GM19463 (cell line): ENCODE measurements around the gene KLHL17.

Experiments used
- ATAC-seq: cut with Tn5 transposase; IDR thresholded peaks from one replicate; pipeline ENCODE4 v1.9.1; 2021; ENCODE audit warnings: mild to moderate bottlenecking, moderate library complexity; ENCODE audit not compliant: unreplicated experiment

The KLHL17 gene

GRCh38 chr1:947958-948357 is 12.4 kb upstream of the KLHL17 start:
- ATAC-seq = no peak

GRCh38 chr1:950268-950667 is 10.1 kb upstream of the KLHL17 start:
- ATAC-seq = no peak

- ATAC-seq = no peak
These were observed 9.5 kb upstream of the KLHL17 start for GRCh38 chr1:950881-951280.

DNA sequence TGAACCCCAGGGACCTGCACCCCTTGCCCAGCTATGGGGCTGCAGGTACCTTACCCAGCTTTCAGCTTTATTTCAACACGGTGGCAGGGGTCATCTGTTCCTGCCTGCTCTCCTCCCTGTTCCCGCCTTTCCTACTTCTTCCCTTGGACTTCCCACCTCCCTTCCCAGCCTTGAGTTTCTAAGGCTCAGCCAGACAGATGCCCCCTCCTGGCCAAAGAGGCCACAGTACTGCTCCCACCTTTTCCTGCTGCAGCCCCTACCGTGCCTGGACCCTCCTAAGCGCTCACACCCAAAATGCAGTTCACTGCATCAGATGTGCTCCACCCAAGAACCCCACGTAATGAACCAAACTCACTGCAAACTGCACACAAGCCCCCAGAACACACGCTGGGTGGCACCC is 9.0 kb upstream of the KLHL17 start:
- ATAC-seq = no peak

GRCh38 chr1:952201-952600 is 8.2 kb upstream of the KLHL17 start:
- no peak for ATAC-seq

GRCh38 chr1:952603-953002 is 7.8 kb upstream of the KLHL17 start:
- ATAC-seq = no peak

DNA sequence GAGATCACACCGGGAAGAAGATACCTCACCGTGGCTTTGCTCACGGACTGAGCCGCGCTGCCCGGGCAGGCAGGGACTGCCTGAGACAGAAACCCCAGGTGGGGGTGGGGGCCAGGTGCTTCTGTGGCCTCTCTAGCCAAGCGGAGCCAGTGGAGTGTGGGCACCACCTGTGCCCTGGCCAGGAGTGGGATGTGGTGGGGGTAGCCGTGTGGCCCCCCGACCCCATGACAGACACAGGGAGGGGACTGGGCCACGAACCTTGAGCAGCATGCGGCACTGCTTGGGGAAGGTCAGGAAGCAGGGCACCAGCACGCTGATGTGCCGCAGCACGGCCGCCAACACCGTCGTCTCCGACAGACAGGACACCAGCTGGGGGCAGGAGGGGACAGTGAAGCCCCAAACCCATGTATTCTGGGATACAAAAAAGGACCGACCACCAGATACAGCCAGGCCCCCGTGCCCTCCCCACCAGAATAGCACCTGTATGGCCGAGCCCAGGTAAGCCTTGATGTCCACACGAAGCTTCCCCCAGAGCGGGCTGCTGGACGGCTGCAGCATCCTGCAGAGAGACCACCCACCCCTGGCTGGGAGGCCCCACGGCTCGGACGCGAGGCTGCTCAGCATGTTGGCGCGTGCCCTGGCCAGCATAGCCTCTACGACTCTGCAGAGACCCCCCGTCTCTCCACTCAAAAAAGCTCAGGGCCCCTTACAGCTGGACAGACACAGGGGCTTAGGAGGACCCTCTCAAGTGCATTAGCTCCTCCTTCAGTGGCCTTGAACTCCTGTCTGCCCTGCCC is 6.7 kb upstream of the KLHL17 start:
- ATAC-seq = no peak

DNA sequence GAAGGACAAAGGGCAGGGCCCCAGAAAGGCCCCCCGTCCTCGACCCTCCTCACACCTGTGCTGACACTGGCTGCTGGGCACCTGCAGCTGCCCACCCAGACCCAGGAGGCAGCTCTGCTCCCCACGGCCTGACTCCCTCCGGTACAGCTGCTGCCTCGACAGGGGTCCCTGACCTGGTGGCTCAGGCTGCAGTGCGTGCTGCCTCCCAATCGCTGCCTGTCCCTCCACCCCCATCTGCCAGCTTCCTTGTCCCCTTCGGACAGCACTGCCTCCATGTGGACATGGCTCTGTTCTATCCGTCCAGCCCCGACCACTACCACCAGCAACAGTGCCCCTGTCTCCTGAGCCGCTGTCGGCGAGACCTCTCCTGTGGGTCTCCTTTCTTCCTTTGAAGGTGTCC is 5.5 kb upstream of the KLHL17 start:
- ATAC-seq = no peak

GRCh38 chr1:955474-955873 is 4.9 kb upstream of the KLHL17 start:
- ATAC-seq = no peak

DNA sequence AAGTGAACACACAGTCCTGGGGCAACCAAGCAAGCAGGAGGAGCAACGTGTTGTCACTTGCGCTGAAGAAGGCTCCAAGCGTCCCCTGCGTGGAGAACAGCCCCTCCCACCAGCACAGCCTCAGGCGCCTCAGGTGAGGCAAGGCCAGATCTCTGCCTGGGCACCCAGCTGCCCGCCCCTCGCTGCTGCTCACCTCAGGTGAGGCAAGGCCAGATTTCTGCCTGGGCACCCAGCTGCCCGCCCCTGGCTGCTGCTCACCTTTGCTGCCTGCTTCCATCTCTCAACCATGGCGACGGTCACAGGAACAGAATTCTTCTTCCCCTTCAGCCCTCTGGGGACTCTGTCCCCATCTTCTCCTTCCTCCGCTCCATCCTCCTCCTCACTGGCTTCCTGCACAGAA is 3.7 kb upstream of the KLHL17 start:
- no peak for ATAC-seq

- ATAC-seq = peak; percentile 70
These were observed 1.3 kb upstream of the KLHL17 start, which contains the start of gene NOC2L for GRCh38 chr1:958823-959730. NOC2L (minus strand) TSS chr1:959256; CDS start chr1:959240, 16 bp downstream.

DNA sequence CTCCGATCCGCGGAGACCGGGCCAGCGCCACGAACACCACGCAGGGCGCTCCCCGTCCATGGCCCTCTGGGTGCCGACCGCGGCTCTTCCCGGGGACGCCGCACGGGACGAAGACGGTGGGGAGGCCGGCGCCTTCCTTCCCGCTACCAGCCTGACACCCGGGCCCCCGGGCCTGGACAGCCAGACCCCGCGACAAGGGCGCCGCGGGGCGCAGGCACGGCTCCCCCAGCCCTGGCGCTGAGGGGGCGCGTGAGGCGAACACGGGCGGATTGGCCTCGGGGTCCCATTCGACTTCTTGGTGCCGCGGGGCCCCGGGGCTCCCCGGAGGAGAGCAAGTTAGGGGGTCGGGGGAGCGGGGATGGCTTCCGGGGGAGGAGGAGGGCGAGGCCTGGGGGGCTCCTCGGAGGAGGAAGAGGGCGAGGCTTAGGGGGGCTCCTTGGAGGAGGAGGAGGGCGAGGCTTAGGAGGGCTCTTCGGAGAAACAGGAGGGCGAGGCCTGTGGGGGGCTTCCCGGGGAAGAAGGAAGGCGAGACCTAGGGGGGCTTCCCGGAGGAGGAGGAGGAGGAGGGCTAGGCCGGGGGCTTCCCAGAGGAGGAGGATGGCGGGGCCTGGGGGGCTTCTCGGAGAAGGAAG is 537 bp upstream of the KLHL17 start:
- no peak for ATAC-seq

- ATAC-seq = no peak
These were observed 817 bp downstream of the KLHL17 start for GRCh38 chr1:961132-961669.

DNA sequence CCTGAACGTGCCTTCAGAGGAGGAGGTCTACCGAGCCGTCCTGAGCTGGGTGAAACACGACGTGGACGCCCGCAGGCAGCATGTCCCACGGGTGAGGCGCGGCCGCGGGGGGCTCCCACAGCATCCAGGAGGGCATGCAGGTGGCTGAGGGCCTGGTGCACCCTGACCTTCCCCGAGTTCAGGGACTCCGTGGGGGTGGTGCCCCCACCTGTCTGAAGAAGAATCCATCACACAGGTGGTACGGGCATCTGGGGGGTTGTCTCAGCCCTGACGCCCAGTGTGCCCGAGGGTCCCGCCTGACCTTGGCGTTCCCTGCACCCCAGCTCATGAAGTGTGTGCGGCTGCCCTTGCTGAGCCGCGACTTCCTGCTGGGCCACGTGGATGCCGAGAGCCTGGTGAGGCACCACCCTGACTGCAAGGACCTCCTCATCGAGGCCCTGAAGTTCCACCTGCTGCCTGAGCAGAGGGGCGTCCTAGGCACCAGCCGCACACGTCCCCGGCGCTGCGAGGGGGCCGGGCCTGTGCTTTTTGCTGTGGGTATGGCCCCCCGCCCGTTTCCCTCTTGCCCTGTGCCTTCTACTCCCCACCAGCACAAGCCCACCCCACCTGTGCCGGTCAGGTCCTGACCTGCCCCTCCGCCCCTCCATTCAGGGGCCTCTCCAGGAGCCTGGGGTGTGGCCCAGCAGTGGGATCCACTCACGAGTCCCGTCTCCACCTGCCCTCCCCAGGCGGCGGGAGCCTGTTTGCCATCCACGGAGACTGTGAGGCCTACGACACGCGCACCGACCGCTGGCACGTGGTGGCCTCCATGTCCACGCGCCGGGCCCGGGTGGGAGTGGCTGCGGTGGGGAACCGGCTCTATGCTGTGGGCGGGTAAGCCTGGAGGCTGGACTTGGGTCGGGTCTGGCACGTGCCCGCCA is 2.3 kb downstream of the KLHL17 start:
- ATAC-seq = no peak

DNA sequence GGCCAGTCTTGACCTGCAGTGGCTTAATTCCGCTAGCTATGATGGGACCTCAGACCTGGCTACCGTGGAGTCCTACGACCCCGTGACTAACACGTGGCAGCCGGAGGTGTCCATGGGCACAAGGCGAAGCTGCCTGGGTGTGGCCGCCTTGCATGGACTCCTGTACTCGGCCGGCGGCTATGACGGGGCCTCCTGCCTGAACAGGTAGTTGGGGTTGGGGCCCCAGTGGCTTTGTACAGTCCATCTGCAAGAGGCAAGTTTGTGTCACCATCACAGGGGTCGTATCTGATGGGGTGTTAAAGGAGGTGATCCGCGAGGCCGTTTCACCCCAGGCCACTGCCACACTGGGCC is 2.9 kb downstream of the KLHL17 start:
- no peak for ATAC-seq

DNA sequence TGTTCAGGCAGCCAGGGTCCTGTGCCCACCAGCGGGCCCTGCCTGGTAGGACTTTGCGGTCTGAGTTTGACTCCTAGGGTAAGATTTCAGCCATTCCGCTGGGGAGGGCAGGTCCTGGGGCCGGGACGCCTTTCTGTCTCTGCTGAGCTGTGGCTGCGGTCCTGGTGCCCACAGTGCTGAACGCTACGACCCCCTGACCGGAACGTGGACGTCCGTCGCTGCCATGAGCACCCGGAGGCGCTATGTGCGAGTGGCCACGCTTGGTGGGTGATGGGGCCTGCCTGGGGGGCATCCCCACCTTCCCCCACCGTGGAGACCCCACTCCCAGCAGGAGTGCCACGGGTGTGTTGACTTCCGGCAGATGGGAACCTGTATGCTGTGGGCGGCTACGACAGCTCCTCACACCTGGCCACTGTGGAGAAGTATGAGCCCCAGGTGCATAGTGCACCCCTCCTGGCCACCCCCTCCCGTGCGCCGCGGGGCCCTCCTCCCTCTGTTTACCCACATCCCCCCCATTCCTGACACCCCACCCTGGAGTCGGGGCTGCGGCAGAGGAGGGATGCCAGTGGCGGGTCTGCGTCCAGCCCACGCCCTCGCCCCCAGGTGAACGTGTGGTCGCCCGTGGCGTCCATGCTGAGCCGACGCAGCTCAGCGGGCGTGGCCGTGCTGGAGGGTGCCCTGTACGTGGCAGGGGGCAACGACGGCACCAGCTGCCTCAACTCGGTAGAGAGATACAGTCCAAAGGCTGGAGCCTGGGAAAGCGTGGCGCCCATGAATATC is 3.6 kb downstream of the KLHL17 start:
- no peak for ATAC-seq

GRCh38 chr1:964691-965525 is 4.5 kb downstream of the KLHL17 start:
- no peak for ATAC-seq

GRCh38 chr1:965526-966134 is 5.2 kb downstream of the KLHL17 start:
- no peak for ATAC-seq
